Measurements from ENCODE around the gene CSKMT.

DNA sequence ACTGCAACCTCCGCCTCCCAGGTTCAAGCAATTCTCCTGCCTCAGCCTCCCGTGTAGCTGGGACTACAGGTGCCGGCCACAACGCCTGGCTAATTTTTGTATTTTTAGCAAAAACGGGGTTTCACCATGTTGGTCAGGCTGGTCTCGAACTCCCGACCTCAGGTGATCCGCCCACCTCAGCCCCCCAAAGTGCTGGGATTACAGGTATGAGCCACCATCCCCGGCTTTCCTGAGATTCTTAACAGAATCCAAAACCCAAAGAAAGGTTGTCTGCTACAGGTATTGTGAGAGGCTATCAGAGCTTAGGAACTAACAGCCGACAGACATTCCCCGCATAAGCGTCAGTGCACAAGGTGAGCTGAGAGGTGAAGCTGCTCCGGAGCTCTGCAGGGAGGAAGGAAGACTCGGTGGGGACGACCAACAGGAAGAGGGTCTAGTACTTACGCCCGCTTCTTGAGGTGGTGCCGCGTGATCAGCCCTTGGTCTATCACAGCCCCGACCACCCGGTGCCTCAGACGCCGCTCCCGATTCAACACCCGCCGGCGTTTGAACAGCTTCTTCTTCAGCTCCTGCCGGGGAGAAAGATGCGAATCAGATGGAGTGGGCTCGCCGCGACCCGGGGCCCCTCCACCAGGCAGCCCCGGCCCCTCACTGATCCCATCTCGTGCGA lies 572 bp upstream of the CSKMT start:
- TF ChIP-seq, protein P1, sequence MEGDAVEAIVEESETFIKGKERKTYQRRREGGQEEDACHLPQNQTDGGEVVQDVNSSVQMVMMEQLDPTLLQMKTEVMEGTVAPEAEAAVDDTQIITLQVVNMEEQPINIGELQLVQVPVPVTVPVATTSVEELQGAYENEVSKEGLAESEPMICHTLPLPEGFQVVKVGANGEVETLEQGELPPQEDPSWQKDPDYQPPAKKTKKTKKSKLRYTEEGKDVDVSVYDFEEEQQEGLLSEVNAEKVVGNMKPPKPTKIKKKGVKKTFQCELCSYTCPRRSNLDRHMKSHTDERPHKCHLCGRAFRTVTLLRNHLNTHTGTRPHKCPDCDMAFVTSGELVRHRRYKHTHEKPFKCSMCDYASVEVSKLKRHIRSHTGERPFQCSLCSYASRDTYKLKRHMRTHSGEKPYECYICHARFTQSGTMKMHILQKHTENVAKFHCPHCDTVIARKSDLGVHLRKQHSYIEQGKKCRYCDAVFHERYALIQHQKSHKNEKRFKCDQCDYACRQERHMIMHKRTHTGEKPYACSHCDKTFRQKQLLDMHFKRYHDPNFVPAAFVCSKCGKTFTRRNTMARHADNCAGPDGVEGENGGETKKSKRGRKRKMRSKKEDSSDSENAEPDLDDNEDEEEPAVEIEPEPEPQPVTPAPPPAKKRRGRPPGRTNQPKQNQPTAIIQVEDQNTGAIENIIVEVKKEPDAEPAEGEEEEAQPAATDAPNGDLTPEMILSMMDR (IDR thresholded peaks at IDR 0.05; ENCODE audit: low read length), result no peak
- TF ChIP-seq EZH2 (IDR thresholded peaks at IDR 0.05; ENCODE audit: borderline replicate concordance, low read length), result no peak

Data from OCI-LY1 (cell line).